Measurements from ENCODE around the gene BCAP31.

DNA sequence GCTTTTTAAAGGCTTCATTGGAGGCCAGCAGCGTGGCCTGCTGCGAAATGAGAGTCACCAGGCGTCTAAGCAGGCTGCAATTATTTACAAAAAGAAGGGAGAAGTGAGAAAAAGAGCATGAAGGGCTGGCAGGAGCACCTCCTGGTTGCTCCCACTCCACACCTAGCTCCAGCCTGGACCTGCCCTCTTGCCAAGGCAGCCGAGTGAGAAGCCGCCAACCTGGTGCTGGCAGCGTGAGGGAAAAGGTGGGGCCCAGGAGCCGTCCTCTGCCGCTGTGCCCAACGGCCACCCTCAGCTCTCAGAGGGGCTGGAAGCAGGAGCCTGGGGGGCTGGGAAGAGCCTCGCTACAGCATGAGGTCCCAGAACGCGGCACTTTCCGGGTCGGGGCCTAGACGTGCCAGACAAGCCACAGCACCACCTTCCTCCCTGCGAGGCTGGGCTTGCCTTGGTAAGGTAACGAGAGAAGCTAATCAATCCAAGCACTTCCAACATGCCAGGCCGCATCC lies 20.1 kb downstream of the BCAP31 start:
- TF ChIP-seq, protein P1, sequence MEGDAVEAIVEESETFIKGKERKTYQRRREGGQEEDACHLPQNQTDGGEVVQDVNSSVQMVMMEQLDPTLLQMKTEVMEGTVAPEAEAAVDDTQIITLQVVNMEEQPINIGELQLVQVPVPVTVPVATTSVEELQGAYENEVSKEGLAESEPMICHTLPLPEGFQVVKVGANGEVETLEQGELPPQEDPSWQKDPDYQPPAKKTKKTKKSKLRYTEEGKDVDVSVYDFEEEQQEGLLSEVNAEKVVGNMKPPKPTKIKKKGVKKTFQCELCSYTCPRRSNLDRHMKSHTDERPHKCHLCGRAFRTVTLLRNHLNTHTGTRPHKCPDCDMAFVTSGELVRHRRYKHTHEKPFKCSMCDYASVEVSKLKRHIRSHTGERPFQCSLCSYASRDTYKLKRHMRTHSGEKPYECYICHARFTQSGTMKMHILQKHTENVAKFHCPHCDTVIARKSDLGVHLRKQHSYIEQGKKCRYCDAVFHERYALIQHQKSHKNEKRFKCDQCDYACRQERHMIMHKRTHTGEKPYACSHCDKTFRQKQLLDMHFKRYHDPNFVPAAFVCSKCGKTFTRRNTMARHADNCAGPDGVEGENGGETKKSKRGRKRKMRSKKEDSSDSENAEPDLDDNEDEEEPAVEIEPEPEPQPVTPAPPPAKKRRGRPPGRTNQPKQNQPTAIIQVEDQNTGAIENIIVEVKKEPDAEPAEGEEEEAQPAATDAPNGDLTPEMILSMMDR (IDR thresholded peaks at IDR 0.05): no peak
- TF ChIP-seq POLR2A (IDR thresholded peaks at IDR 0.05): no peak

Measured in adrenal gland (tissue), 5 donors.